ENCODE results near the gene GALP. TPM values are rescaled to one million over a fixed set of nuclear protein-coding genes. Genes with fewer than 3 reads are reported as not detected.
"Not testable (repeated sequence)": the region's sequence is repeated elsewhere in the genome, so short reads cannot be mapped to it uniquely, and the experiment has no call there.

The GALP gene
- total RNA-seq, 1 experiment from 2014 or later, result not detected

- H3K9me3 Mint-ChIP-seq (ENCODE audit: unreplicated experiment), result no peaks in the 10 kb centered on the region
- H3K27me3 Mint-ChIP-seq (ENCODE audit: insufficient read depth, unreplicated experiment), result no peaks in the 10 kb centered on the region
- CTCF ChIA-PET, result interaction anchor here (0.7 kb wide), 1 partner anchor 11 kb away, joined by 3 read pairs; no protein-coding TSS in a partner anchor
- no peak for TF ChIP-seq CTCF (IDR thresholded peaks at IDR 0.05; ENCODE audit: unreplicated experiment)
- intact Hi-C loops (cut with micrococcal nuclease), result no loop called here
- H3K36me3 Mint-ChIP-seq (ENCODE audit: insufficient read depth, unreplicated experiment), result no peaks in the 10 kb centered on the region
- H3K27ac Mint-ChIP-seq (ENCODE audit: low read depth, unreplicated experiment), result no peak overlapping the region
- DNase-seq (ENCODE audit: unreplicated experiment), result no peak
- no peak overlapping the region for H3K4me3 Mint-ChIP-seq (ENCODE audit: unreplicated experiment)
- no TSS peak for BruUV-seq (replicated peaks)
- POLR2A ChIA-PET, result no interaction called here
- H3K4me1 Mint-ChIP-seq (ENCODE audit: insufficient read depth, unreplicated experiment), result no peaks in the 10 kb centered on the region
These were observed 15.9 kb downstream of the GALP start for GRCh38 chr19:56191711-56192110.

GRCh38 chr19:56193981-56194640 is 18.3 kb downstream of the GALP start:
- BruUV-seq (replicated peaks), result no TSS peak
- CTCF ChIA-PET, result interaction anchor here (1.0 to 1.3 kb wide), 2 partner anchors 16 to 59 kb away, joined by 3 to 4 read pairs; no protein-coding TSS in a partner anchor
- H3K9me3 Mint-ChIP-seq (ENCODE audit: unreplicated experiment), result no peaks in the 10 kb centered on the region

GRCh38 chr19:56197646-56198045 is 21.8 kb downstream of the GALP start, which contains the start of gene ZSCAN5B:
ZSCAN5B (minus strand) TSS chr19:56197783; CDS start chr19:56193052, 4,731 bp downstream.
- intact Hi-C loops (cut with micrococcal nuclease); H3K27me3 Mint-ChIP-seq (ENCODE audit: insufficient read depth, unreplicated experiment); H3K4me1 Mint-ChIP-seq (ENCODE audit: insufficient read depth, unreplicated experiment); H3K27ac Mint-ChIP-seq (ENCODE audit: low read depth, unreplicated experiment); DNase-seq (ENCODE audit: unreplicated experiment); H3K36me3 Mint-ChIP-seq (ENCODE audit: insufficient read depth, unreplicated experiment); BruUV-seq (replicated peaks); H3K4me3 Mint-ChIP-seq (ENCODE audit: unreplicated experiment): not testable (repeated sequence)
- ChIA-PET POLR2A (interaction anchor here (0.5 kb wide), 1 partner anchor 616 kb away, joined by 3 read pairs; no protein-coding TSS in a partner anchor), CTCF (interaction anchor here (1.4 kb wide), 1 partner anchor 56 kb away, joined by 6 read pairs; no protein-coding TSS in a partner anchor)
- H3K9me3 Mint-ChIP-seq (ENCODE audit: unreplicated experiment), result peaks cover 13% of the 10 kb centered on the region

More at GRCh38 chr19:56193981-56194640, 18.3 kb downstream of the GALP start:
- POLR2A ChIA-PET, result no interaction called here
- DNase-seq (ENCODE audit: unreplicated experiment), result no peak
- H3K27ac Mint-ChIP-seq (ENCODE audit: low read depth, unreplicated experiment), result no peak overlapping the region
- intact Hi-C loops (cut with micrococcal nuclease), result no loop called here
- no peaks in the 10 kb centered on the region for H3K27me3 Mint-ChIP-seq (ENCODE audit: insufficient read depth, unreplicated experiment)
- no peak for TF ChIP-seq CTCF (IDR thresholded peaks at IDR 0.05; ENCODE audit: unreplicated experiment)
- no peaks in the 10 kb centered on the region for H3K36me3 Mint-ChIP-seq (ENCODE audit: insufficient read depth, unreplicated experiment)
- no peaks in the 10 kb centered on the region for H3K4me1 Mint-ChIP-seq (ENCODE audit: insufficient read depth, unreplicated experiment)
- no peak overlapping the region for H3K4me3 Mint-ChIP-seq (ENCODE audit: unreplicated experiment)

GRCh38 chr19:56199687-56200086 is 23.9 kb downstream of the GALP start:
- Mint-ChIP-seq H3K9me3 (ENCODE audit: unreplicated experiment) (peaks cover 13% of the 10 kb centered on the region), H3K27ac (ENCODE audit: low read depth, unreplicated experiment) (no peak overlapping the region), H3K4me3 (ENCODE audit: unreplicated experiment) (no peak overlapping the region), H3K4me1 (ENCODE audit: insufficient read depth, unreplicated experiment) (no peaks in the 10 kb centered on the region), H3K36me3 (ENCODE audit: insufficient read depth, unreplicated experiment) (no peaks in the 10 kb centered on the region), H3K27me3 (ENCODE audit: insufficient read depth, unreplicated experiment) (no peaks in the 10 kb centered on the region)
- intact Hi-C loops (cut with micrococcal nuclease), result no loop called here
- ChIA-PET POLR2A (interaction anchor here (0.7 kb wide), 1 partner anchor 27 kb away, joined by 3 read pairs; no protein-coding TSS in a partner anchor), CTCF (interaction anchor here (0.8 kb wide), 1 partner anchor 20 kb away, joined by 4 read pairs; no protein-coding TSS in a partner anchor)
- no peak for DNase-seq (ENCODE audit: unreplicated experiment)
- no TSS peak for BruUV-seq (replicated peaks)
- no peak for TF ChIP-seq CTCF (IDR thresholded peaks at IDR 0.05; ENCODE audit: unreplicated experiment)
